Common myeloid progenitor, CD34-positive (primary cell): Measurements from ENCODE around the gene NLRX1.
A peak's percentile ranks its signal among the peaks of the same experiment; 100 is the strongest.
"Not testable (repeated sequence)": the region's sequence is repeated elsewhere in the genome, so short reads cannot be mapped to it uniquely, and the experiment has no call there.

Experiments used
- CTCF ChIA-PET: fragments of 350-600 bp; sonication (Branson Sonifier 250); formaldehyde crosslinking; loops from one replicate; lab custom pipeline; 2021; ENCODE audit warnings: antibody characterized with exemption; lab: Charles Lee
- POLR2A ChIA-PET: fragments of 350-600 bp; sonication (Branson Sonifier 250); formaldehyde crosslinking; loops from one replicate; lab custom pipeline; 2021; ENCODE audit warnings: antibody characterized with exemption; lab: Charles Lee
- DNase-seq, 3 donors: peaks; one replicate each; pipeline versions ENCODE4 v3.0.0 to v3.0.0-alpha.2; 2013
- H3K27ac ChIP-seq, 2 experiments: 1 replicate in 1 of 2; 2 replicates in 1 of 2; pipeline ENCODE4 v1.7.0; 2013; ENCODE audit warnings: inconsistent platforms in 2 of 2, low read length in 2 of 2, mild to moderate bottlenecking in 2 of 2, low read depth in 1 of 2, moderate library complexity in 1 of 2; ENCODE audit not compliant: severe bottlenecking in 2 of 2, insufficient read depth in 1 of 2, poor library complexity in 1 of 2
- H3K27me3 ChIP-seq, 5 experiments: replicated peaks in 2 of 5; 1 replicate in 3 of 5; 2 replicates in 2 of 5; pipeline versions ENCODE4 v1.6.1 to v1.7.0; 2013; ENCODE audit warnings: low read length in 4 of 5, mild to moderate bottlenecking in 2 of 5, moderate library complexity in 2 of 5, inconsistent platforms in 1 of 5; ENCODE audit not compliant: insufficient read depth in 5 of 5, control insufficient read depth in 4 of 5
- H3K36me3 ChIP-seq, 4 experiments: 1 replicate in 2 of 4; 2 replicates in 2 of 4; pipeline versions ENCODE4 v1.6.1 to v1.7.0; 2013; ENCODE audit warnings: low read length in 3 of 4, control low read depth in 1 of 4, mild to moderate bottlenecking in 1 of 4; ENCODE audit not compliant: control insufficient read depth in 4 of 4, insufficient read depth in 4 of 4
- H3K4me1 ChIP-seq, 4 experiments: 1 replicate in 3 of 4; 2 replicates in 1 of 4; pipeline versions ENCODE4 v1.6.1 to v1.7.1; 2013; ENCODE audit warnings: low read length in 3 of 4, mild to moderate bottlenecking in 3 of 4, control low read depth in 1 of 4, inconsistent platforms in 1 of 4, moderate library complexity in 1 of 4; ENCODE audit not compliant: control insufficient read depth in 4 of 4, insufficient read depth in 4 of 4; ENCODE audit errors: control extremely low read depth in 1 of 4
- H3K4me3 ChIP-seq, 7 experiments: 1 replicate in 4 of 7; 2 replicates in 3 of 7; pipeline versions ENCODE4 v1.5.1 to v1.7.0; 2013; ENCODE audit warnings: mild to moderate bottlenecking in 7 of 7, low read length in 6 of 7, moderate library complexity in 6 of 7, inconsistent platforms in 2 of 7, low read depth in 2 of 7, control low read depth in 1 of 7; ENCODE audit not compliant: insufficient read depth in 4 of 7, control insufficient read depth in 1 of 7; ENCODE audit errors: extremely low read depth in 1 of 7
- H3K9me3 ChIP-seq, 5 experiments: 1 replicate in 4 of 5; 2 replicates in 1 of 5; pipeline versions ENCODE4 v1.6.1 to v1.7.1; 2013; ENCODE audit warnings: low read length in 4 of 5, mild to moderate bottlenecking in 2 of 5, inconsistent platforms in 1 of 5, low read depth in 1 of 5, moderate library complexity in 1 of 5; ENCODE audit not compliant: control insufficient read depth in 4 of 5, insufficient read depth in 2 of 5; ENCODE audit errors: control extremely low read depth in 1 of 5
- WGBS: methylation state at CpG from one replicate; pipeline ENCODE4 v1.1.5; 2013; ENCODE audit not compliant: insufficient coverage; 5-methylcytosine and 5-hydroxymethylcytosine counted together

Gene NLRX1

DNA sequence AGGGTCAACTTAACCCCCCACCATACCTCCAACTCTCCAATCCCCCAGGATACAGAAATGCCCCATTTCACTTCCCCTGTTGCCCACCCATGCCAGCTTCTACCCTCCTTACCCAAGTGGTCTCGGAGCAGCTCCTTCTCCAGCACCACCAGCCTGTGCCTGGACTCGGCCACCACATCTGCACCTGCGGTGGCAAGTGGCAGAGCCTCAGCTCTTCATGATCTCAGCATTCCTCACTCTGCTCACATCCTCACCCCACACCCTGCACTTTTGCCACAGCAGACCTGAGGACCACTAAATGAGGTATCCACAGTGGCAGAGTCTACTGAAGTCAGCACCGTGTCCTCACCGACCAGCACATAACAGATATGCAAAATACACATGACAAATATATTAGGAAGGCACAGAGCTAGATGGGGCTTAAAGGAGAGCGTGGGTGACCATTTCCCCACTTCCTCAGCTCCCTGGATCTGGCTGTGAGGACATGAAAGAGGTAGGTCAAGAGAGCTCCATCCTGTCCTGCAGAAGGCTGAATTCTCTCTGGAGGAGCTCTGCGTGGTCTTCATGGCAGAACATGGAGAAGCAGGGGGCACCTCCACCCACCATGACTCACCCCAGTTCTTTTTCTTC lies 26.4 kb downstream of the NLRX1 start:
- Histone ChIP-seq H3K36me3 (no peaks in the 10 kb centered on the region), H3K27ac (no peak overlapping the region), H3K4me3 (no peak overlapping the region), H3K4me1 (peaks cover 0 to 4% (median 3%) of the 10 kb centered on the region in 4 experiments), H3K27me3 (no peaks in the 10 kb centered on the region), H3K9me3 (no peaks in the 10 kb centered on the region)
- no peak for DNase-seq
- ChIA-PET CTCF (interaction anchor here (2.2 to 4.0 kb wide), 4 partner anchors 25 to 128 kb away, joined by 10 to 29 read pairs (median 18); partner anchors contain the start of genes C2CD2L and NLRX1), POLR2A (no interaction called here)
- WGBS, result 80% methylated on average over 2 of the region's 7 CpGs

DNA sequence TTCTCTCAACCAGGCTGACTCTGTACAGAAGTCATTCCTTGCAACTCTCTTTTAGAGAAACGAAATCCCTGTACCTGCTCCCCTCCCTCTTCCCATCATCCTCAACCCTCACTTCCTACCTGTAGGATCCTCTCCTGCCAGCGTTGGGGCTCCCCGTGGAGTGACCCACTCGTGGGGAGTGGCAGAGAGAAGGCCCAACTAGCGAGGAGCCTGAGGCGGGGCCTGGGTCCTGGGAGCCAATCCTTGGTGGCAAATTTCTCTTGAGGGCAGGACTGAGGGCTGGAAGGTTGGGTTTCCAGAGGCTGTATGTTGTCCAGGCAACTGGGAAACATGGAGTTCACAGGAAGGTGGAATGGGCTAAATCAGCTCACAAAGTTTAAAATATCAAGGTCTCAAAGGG lies 27.2 kb downstream of the NLRX1 start:
- Histone ChIP-seq H3K4me3 (no peak overlapping the region), H3K9me3 (no peaks in the 10 kb centered on the region), H3K4me1 (peaks cover 0 to 4% (median 3%) of the 10 kb centered on the region in 4 experiments), H3K36me3 (no peaks in the 10 kb centered on the region), H3K27me3 (no peaks in the 10 kb centered on the region), H3K27ac (no peak overlapping the region)
- ChIA-PET CTCF (interaction anchor here (1.0 to 4.0 kb wide), 19 partner anchors 12 to 328 kb away, joined by 3 to 29 read pairs (median 4); partner anchors contain the start of genes C2CD2L and NLRX1), POLR2A (no interaction called here)
- no peak for DNase-seq
- 64% methylated on average over 6 of the region's 6 CpGs for WGBS

DNA sequence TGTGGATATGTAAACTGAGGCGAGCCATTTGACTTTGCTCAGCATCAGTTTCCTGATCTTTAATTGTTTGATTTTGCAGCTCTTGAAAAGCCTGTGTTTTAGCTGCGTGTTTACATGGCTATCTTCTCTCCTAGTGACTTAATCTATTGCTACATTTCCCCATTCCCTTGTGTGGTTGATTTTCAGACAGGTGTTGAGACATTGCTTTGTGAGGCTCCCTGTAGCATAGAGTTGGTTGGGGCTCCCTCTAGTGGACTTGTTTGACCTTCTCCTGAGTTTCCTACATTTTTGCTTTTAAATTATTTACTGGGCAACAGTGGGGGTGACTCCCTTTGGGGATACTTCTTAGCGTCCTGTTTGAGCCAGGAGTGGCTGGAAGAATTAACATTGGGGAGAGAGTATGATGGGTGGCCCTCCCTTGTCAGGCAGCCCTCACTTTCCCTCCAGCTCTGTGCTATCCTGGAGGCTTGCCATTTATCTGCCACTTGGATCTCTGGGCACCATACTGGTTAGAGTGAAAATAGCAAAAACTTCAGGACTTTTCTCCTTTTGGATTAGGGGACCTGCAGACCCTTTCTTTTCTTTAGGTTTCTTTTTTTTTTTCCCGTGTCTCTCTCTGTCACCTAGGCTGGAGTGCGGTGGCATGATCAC lies 28.4 kb downstream of the NLRX1 start:
- WGBS, result 64% methylated on average over 4 of the region's 5 CpGs
- POLR2A ChIA-PET, result no interaction called here
- DNase-seq, result peak; percentile 89 to 95 (median 92)
- H3K36me3 ChIP-seq, result no peaks in the 10 kb centered on the region
- H3K4me1 ChIP-seq, result peaks cover 0 to 4% (median 3%) of the 10 kb centered on the region in 4 experiments
- no peaks in the 10 kb centered on the region for H3K9me3 ChIP-seq
- H3K4me3 ChIP-seq, result no peak overlapping the region
- no peaks in the 10 kb centered on the region for H3K27me3 ChIP-seq
- H3K27ac ChIP-seq, result no peak overlapping the region
- CTCF ChIA-PET, result interaction anchor here (0.6 to 4.0 kb wide), 37 partner anchors 10 to 326 kb away, joined by 3 to 29 read pairs (median 4); partner anchors contain the start of genes ABCG4, C2CD2L, DPAGT1 and HINFP

DNA sequence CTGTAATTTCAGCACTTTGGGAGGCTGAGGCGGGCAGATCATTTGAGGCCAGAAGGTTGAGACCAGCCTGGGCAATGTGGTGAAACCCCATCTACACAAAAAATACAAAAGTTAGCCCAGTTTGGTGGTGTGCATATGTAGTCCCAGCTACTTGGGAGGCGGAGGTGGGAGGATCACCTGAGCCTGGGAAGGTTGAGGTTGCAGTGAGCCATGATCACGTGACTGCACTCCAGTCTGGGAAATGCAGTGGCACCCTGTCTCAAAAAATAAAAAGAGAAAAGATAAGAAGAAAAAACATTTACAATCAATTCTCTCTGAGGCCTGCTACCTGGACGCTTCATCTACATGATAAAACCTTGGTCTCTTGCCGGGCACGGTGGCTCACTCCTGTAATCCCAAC lies 30.4 kb downstream of the NLRX1 start:
- Histone ChIP-seq H3K4me3 (no peak overlapping the region), H3K36me3 (no peaks in the 10 kb centered on the region), H3K27me3 (no peaks in the 10 kb centered on the region), H3K9me3 (no peaks in the 10 kb centered on the region), H3K4me1 (peaks cover 0 to 4% (median 3%) of the 10 kb centered on the region in 4 experiments), H3K27ac (no peak overlapping the region)
- 100% methylated on average over 4 of the region's 6 CpGs for WGBS
- POLR2A ChIA-PET, result no interaction called here
- no peak for DNase-seq
- CTCF ChIA-PET, result interaction anchor here (1.0 kb wide), 1 partner anchor 16 kb away, joined by 3 read pairs; no protein-coding TSS in a partner anchor

DNA sequence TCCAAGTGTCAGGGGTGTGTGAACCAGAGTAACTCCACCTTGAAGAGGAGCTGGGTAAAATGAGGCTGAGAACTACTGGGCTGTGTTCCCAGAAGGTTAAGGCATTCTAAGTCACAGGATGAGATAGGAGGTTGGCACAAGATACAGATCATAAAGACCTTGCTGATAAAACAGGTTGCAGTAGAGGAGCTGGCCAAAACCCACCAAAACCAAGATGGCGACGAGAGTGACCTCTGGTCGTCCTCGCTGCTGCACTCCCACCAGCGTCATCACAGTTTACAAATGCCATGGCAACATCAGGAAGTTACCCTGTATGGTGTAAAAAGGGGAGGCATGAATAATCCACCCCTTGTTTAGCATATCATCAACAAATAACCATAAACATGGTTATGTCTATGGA lies 32.7 kb downstream of the NLRX1 start:
- H3K27me3 ChIP-seq, H3K9me3 ChIP-seq, DNase-seq, H3K36me3 ChIP-seq, H3K4me3 ChIP-seq, H3K27ac ChIP-seq, POLR2A ChIA-PET: not testable (repeated sequence)
- WGBS, result 100% methylated on average over 4 of the region's 5 CpGs
- CTCF ChIA-PET, result interaction anchor here (1.7 to 1.9 kb wide), 2 partner anchors 28 to 65 kb away, joined by 4 read pairs; no protein-coding TSS in a partner anchor
- peaks cover 11 to 12% (median 12%) of the 10 kb centered on the region in 4 experiments for H3K4me1 ChIP-seq

DNA sequence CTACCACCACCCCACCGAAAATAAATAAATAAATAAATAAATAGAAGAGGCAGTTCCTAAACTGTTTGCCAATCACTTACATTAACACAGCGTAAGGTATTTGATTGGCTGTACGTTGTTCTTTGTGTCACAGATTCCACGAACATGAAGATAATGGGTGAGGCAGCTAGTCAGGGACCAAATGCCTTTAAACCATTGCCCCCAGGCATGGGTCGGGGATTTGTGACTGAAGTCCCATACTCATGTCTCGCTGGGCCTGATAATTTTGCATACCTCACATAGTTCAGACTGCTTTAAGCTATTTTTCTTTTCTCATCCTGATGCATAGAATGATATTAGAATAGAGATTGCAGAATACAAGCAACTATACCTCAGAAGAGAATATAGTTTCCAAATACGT lies 34.0 kb downstream of the NLRX1 start:
- 97% methylated on average over 5 of the region's 7 CpGs for WGBS
- H3K36me3 ChIP-seq, result no peaks in the 10 kb centered on the region
- H3K9me3 ChIP-seq, result no peaks in the 10 kb centered on the region
- CTCF ChIA-PET, result interaction anchor here (1.0 to 1.7 kb wide), 4 partner anchors 12 to 121 kb away, joined by 3 to 4 read pairs (median 3); no protein-coding TSS in a partner anchor
- H3K4me1 ChIP-seq, result peaks cover 13 to 19% (median 17%) of the 10 kb centered on the region in 4 experiments
- DNase-seq, result no peak
- H3K4me3 ChIP-seq, result no peak overlapping the region
- H3K27ac ChIP-seq, result no peak overlapping the region
- no peaks in the 10 kb centered on the region for H3K27me3 ChIP-seq
- POLR2A ChIA-PET, result no interaction called here

DNA sequence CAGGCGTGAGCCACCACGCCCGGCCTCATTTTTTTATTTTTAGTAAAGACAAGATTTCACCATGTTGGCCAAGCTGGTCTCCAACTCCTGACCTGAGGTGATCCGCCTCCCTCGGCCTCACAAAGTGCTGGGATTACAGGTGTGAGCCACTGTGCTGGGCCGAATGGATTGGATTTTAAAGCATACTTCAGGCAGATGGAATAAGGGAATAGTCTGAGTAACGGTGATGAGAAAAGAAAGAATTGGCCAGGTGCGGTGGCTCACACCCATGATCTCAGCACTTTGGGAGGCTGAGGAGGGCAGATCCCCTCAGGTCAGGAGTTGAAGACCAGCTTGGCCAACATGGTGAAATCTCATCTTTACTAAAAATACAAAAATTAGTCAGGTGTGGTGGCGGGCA lies 35.5 kb downstream of the NLRX1 start:
- no peaks in the 10 kb centered on the region for H3K36me3 ChIP-seq
- H3K4me3 ChIP-seq, result no peak overlapping the region
- 97% methylated on average over 8 of the region's 9 CpGs for WGBS
- POLR2A ChIA-PET, result no interaction called here
- DNase-seq, result no peak
- CTCF ChIA-PET, result interaction anchor here (0.8 to 1.7 kb wide), 9 partner anchors 21 to 135 kb away, joined by 3 to 6 read pairs (median 3); partner anchors contain the start of gene C2CD2L
- no peak overlapping the region for H3K27ac ChIP-seq
- H3K27me3 ChIP-seq, result no peaks in the 10 kb centered on the region
- H3K9me3 ChIP-seq, result no peaks in the 10 kb centered on the region
- H3K4me1 ChIP-seq, result peaks cover 17 to 24% (median 22%) of the 10 kb centered on the region in 4 experiments
